Nephron (organoid): ENCODE results near the gene C1orf87.

Experiments used
- H3K27ac Mint-ChIP-seq, 3 experiments: 2 replicates each; pipeline ENCODE4 v1.8.0; 2020; ENCODE audit warnings: mixed read lengths in 3 of 3, mild to moderate bottlenecking in 2 of 3, moderate library complexity in 1 of 3
- H3K27me3 Mint-ChIP-seq: 2 replicates; pipeline ENCODE4 v1.8.0; 2021; ENCODE audit warnings: low read depth, mild to moderate bottlenecking, moderate library complexity, mixed read lengths
- H3K36me3 Mint-ChIP-seq: 2 replicates; pipeline ENCODE4 v1.8.0; 2020; ENCODE audit warnings: low read depth, mixed read lengths
- H3K4me1 Mint-ChIP-seq: 2 replicates; pipeline ENCODE4 v1.8.0; 2020; ENCODE audit warnings: mixed read lengths
- H3K4me3 Mint-ChIP-seq, 3 experiments: 2 replicates each; pipeline ENCODE4 v1.8.0; 2020; ENCODE audit warnings: mild to moderate bottlenecking in 3 of 3, mixed read lengths in 3 of 3, moderate library complexity in 2 of 3
- H3K9me3 Mint-ChIP-seq: 2 replicates; pipeline ENCODE4 v1.8.0; 2020; ENCODE audit warnings: mixed read lengths
- TF ChIP-seq, protein P1 (sequence below), 3 experiments: fragments of 200-600 bp; sonication (generic); IDR thresholded peaks; one replicate each; pipeline ENCODE4 v1.5.0; 2021; ENCODE audit warnings: antibody characterized with exemption in 3 of 3; ENCODE audit not compliant: unreplicated experiment in 3 of 3

Gene C1orf87

DNA sequence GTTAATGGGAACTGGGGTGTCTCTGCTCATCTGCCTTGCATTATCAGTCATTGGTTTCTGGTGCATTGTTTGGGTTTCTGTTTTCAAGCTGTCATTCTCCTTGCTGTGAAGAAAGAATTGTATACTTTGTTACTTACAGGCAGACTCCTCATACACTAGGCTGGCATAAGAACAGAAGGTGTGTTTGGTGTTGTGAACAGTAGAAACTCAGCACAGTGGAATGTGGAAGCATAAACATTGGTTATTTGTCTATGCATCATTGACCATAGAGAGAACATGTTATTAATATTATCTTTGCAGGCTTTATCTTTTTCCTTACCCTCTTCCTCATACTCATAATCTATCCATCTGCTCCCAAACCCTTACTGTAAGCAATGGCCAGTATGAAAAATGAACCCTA lies 18.2 kb downstream of the C1orf87 start:
- TF ChIP-seq, protein P1, sequence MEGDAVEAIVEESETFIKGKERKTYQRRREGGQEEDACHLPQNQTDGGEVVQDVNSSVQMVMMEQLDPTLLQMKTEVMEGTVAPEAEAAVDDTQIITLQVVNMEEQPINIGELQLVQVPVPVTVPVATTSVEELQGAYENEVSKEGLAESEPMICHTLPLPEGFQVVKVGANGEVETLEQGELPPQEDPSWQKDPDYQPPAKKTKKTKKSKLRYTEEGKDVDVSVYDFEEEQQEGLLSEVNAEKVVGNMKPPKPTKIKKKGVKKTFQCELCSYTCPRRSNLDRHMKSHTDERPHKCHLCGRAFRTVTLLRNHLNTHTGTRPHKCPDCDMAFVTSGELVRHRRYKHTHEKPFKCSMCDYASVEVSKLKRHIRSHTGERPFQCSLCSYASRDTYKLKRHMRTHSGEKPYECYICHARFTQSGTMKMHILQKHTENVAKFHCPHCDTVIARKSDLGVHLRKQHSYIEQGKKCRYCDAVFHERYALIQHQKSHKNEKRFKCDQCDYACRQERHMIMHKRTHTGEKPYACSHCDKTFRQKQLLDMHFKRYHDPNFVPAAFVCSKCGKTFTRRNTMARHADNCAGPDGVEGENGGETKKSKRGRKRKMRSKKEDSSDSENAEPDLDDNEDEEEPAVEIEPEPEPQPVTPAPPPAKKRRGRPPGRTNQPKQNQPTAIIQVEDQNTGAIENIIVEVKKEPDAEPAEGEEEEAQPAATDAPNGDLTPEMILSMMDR (IDR thresholded peaks at IDR 0.05; ENCODE audit: unreplicated experiment in 3 of 3): no peak
- Mint-ChIP-seq H3K4me3 (no peak overlapping the region), H3K27me3 (no peaks in the 10 kb centered on the region), H3K27ac (no peak overlapping the region), H3K9me3 (peaks cover 6% of the 10 kb centered on the region), H3K36me3 (no peaks in the 10 kb centered on the region), H3K4me1 (no peaks in the 10 kb centered on the region)

DNA sequence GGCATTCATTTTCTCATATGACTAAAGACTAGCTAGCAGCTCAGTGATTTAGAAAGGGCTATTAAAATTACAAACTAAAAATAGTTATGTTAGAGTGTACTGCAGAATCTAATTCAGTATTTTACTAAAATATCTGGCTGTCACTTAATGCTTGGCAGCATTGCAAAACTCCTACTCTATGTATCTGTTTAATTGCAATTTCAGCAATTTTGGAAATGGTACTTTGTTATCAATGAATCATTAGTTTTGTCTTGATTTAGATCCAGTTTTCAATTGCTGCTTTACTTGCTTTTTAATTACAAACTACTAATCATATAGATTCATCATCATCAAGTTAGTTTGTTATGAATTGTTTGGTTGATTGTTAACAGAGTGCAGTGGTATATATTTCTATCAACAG lies 19.2 kb downstream of the C1orf87 start:
- Mint-ChIP-seq H3K9me3 (peaks cover 10% of the 10 kb centered on the region), H3K27ac (no peak overlapping the region), H3K36me3 (no peaks in the 10 kb centered on the region), H3K27me3 (no peaks in the 10 kb centered on the region), H3K4me1 (no peaks in the 10 kb centered on the region), H3K4me3 (no peak overlapping the region)
- TF ChIP-seq, protein P1 (IDR thresholded peaks at IDR 0.05; ENCODE audit: unreplicated experiment in 3 of 3): no peak

DNA sequence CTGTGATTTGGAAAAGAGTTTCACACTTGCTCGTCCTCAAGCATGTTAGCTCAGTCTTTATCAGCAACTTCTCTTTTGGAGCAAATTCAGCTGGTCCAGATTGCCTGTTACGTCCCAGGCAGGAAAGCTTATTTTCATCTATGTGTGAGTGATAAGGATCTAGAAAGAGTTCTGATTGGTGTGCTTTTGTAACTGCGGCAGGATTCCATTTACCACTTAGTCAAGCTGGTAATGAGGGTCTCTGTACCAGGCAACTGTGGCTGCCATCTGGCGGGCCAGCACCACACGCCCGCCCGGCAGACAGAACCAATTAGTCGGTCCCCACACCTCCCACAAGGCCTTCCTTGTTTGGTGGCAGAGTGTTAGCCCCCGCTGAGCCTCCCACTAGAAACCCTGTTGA lies 21.0 kb downstream of the C1orf87 start:
- Mint-ChIP-seq H3K4me1 (no peaks in the 10 kb centered on the region), H3K9me3 (peaks cover 11% of the 10 kb centered on the region), H3K27ac (no peak overlapping the region), H3K27me3 (no peaks in the 10 kb centered on the region), H3K36me3 (no peaks in the 10 kb centered on the region), H3K4me3 (no peak overlapping the region)
- TF ChIP-seq, protein P1 (IDR thresholded peaks at IDR 0.05; ENCODE audit: unreplicated experiment in 3 of 3): no peak

DNA sequence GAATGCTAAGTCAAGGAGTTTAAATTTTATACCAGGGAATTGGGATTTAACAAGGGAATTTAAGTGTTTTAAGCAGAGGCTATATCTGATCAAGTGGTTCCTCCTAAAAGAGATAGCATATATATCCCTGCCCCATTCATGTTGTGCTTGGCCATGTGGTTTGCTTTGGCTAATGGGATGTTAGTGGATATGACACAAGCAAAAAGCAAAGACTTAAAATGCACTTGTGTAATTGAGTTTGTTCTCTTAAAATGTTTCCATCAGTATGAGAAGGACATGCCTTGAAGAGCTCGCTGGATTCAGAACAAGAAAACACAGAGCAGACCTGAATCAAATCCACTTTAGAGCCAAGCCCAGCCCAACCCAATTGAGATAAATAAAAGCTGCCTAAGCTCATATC lies 22.4 kb downstream of the C1orf87 start:
- no peaks in the 10 kb centered on the region for H3K4me1 Mint-ChIP-seq

GRCh38 chr1:60049188-60049587 lies 24.4 kb downstream of the C1orf87 start:
- Mint-ChIP-seq H3K9me3 (peaks cover 11% of the 10 kb centered on the region), H3K4me3 (no peak overlapping the region), H3K27ac (no peak overlapping the region), H3K36me3 (no peaks in the 10 kb centered on the region), H3K4me1 (no peaks in the 10 kb centered on the region), H3K27me3 (no peaks in the 10 kb centered on the region)
- TF ChIP-seq, protein P1 (IDR thresholded peaks at IDR 0.05; ENCODE audit: unreplicated experiment in 3 of 3): no peak

More for the DNA sequence above, 22.4 kb downstream of the C1orf87 start:
- Mint-ChIP-seq H3K4me3 (no peak overlapping the region), H3K9me3 (peaks cover 11% of the 10 kb centered on the region), H3K36me3 (no peaks in the 10 kb centered on the region), H3K27me3 (no peaks in the 10 kb centered on the region), H3K27ac (no peak overlapping the region)
- TF ChIP-seq, protein P1 (IDR thresholded peaks at IDR 0.05; ENCODE audit: unreplicated experiment in 3 of 3): no peak

DNA sequence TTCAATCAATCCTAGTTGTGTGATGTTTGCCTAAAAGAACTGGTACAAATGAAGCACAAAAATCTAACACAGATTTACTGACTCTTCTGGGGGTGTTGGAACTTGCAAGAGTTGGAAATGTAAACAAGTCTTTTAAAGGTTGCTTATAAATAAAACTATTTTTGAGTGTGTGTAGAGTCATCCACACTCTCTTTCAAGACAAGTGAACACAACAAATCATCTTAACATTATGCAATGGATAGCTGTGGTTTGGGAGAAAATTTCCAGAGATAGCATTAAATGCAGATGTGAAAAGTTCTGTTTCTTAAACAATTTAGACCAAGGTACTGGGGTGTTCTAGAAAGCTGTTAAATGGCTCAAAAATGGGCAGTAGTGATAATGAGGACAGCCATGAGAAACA lies 28.7 kb downstream of the C1orf87 start:
- Mint-ChIP-seq H3K27me3 (no peaks in the 10 kb centered on the region), H3K4me1 (peaks cover 6% of the 10 kb centered on the region), H3K4me3 (no peak overlapping the region), H3K9me3 (peaks cover 2% of the 10 kb centered on the region), H3K27ac (no peak overlapping the region), H3K36me3 (no peaks in the 10 kb centered on the region)
- TF ChIP-seq, protein P1 (IDR thresholded peaks at IDR 0.05; ENCODE audit: unreplicated experiment in 3 of 3): no peak
